ENCODE results near the gene RTL3.

Gene RTL3

GRCh38 chrX:78624426-78624825, 34.7 kb downstream of the RTL3 start:
- FAIRE-seq, result no peak
- TF ChIP-seq PAX5 (IDR thresholded peaks at IDR 0.05; ENCODE audit: insufficient read depth, low read length, severe bottlenecking) (no peak), SPI1 (IDR thresholded peaks at IDR 0.05; ENCODE audit: low read depth, low read length) (no peak), POU2F2 (IDR thresholded peaks at IDR 0.05; ENCODE audit: low read depth, low read length) (no peak)

GRCh38 chrX:78622831-78623230, 36.3 kb downstream of the RTL3 start:
- TF ChIP-seq PAX5 (IDR thresholded peaks at IDR 0.05; ENCODE audit: insufficient read depth, low read length, severe bottlenecking) (no peak), SPI1 (IDR thresholded peaks at IDR 0.05; ENCODE audit: low read depth, low read length) (no peak), POLR2A (IDR thresholded peaks at IDR 0.05; ENCODE audit: low read depth, low read length) (no peak), TAF1 (IDR thresholded peaks at IDR 0.05; ENCODE audit: low read depth, low read length) (no peak), POLR2AphosphoS5 (IDR thresholded peaks at IDR 0.05; ENCODE audit: low read depth, low read length) (no peak), POU2F2 (IDR thresholded peaks at IDR 0.05; ENCODE audit: low read depth, low read length) (no peak)
- no peak for DNase-seq (ENCODE audit: insufficient read length, low spot score)
- no peak for FAIRE-seq

More at GRCh38 chrX:78624426-78624825, 34.7 kb downstream of the RTL3 start:
- DNase-seq (ENCODE audit: insufficient read length, low spot score), result no peak

- TF ChIP-seq PAX5 (IDR thresholded peaks at IDR 0.05; ENCODE audit: insufficient read depth, low read length, severe bottlenecking) (no peak), POLR2AphosphoS5 (IDR thresholded peaks at IDR 0.05; ENCODE audit: low read depth, low read length) (no peak), POU2F2 (IDR thresholded peaks at IDR 0.05; ENCODE audit: low read depth, low read length) (no peak), SPI1 (IDR thresholded peaks at IDR 0.05; ENCODE audit: low read depth, low read length) (no peak)
- DNase-seq (ENCODE audit: insufficient read length, low spot score), result no peak
- FAIRE-seq, result no peak
Observed at GRCh38 chrX:78619834-78620233, 39.3 kb downstream of the RTL3 start.

GRCh38 chrX:78618987-78619386, 40.1 kb downstream of the RTL3 start:
- DNase-seq (ENCODE audit: insufficient read length, low spot score) (no peak), FAIRE-seq (no peak)
- TF ChIP-seq POLR2AphosphoS5 (IDR thresholded peaks at IDR 0.05; ENCODE audit: low read depth, low read length), result no peak
- no peak for TF ChIP-seq TAF1 (IDR thresholded peaks at IDR 0.05; ENCODE audit: low read depth, low read length)
- no peak for TF ChIP-seq SPI1 (IDR thresholded peaks at IDR 0.05; ENCODE audit: low read depth, low read length)
- no peak for TF ChIP-seq POLR2A (IDR thresholded peaks at IDR 0.05; ENCODE audit: low read depth, low read length)
- no peak for TF ChIP-seq POU2F2 (IDR thresholded peaks at IDR 0.05; ENCODE audit: low read depth, low read length)
- no peak for TF ChIP-seq PAX5 (IDR thresholded peaks at IDR 0.05; ENCODE audit: insufficient read depth, low read length, severe bottlenecking)

GRCh38 chrX:78614264-78614663, 44.9 kb downstream of the RTL3 start:
- DNase-seq (ENCODE audit: insufficient read length, low spot score) (no peak), FAIRE-seq (no peak)
- TF ChIP-seq POLR2A (IDR thresholded peaks at IDR 0.05; ENCODE audit: low read depth, low read length) (no peak), PAX5 (IDR thresholded peaks at IDR 0.05; ENCODE audit: insufficient read depth, low read length, severe bottlenecking) (no peak), TAF1 (IDR thresholded peaks at IDR 0.05; ENCODE audit: low read depth, low read length) (no peak), SPI1 (IDR thresholded peaks at IDR 0.05; ENCODE audit: low read depth, low read length) (no peak), POLR2AphosphoS5 (IDR thresholded peaks at IDR 0.05; ENCODE audit: low read depth, low read length) (no peak), POU2F2 (IDR thresholded peaks at IDR 0.05; ENCODE audit: low read depth, low read length) (no peak)

Measured in GM12891 (cell line).